Vagina (tissue), 2 donors: ENCODE results near the gene ACTL7A. TPM values are rescaled to one million over a fixed set of nuclear protein-coding genes. Genes with fewer than 3 reads are reported as not detected.

ENCODE experiments used
- DNase-seq, 2 donors: peaks; one replicate each; pipeline ENCODE4 v3.0.0-alpha.2; 2017; ENCODE audit errors: extremely low spot score in 2 of 2
- H3K27ac ChIP-seq: fragments of 200-600 bp; sonication (generic); one replicate; pipeline ENCODE4 v1.5.1; 2019
- H3K27me3 ChIP-seq: fragments of 200-600 bp; sonication (generic); one replicate; pipeline ENCODE4 v1.5.1; 2019
- H3K36me3 ChIP-seq, 2 donors: fragments of 200-600 bp; sonication (generic); one replicate each; pipeline ENCODE4 v1.5.1; 2017 to 2019
- H3K4me1 ChIP-seq: fragments of 200-600 bp; sonication (generic); one replicate; pipeline ENCODE4 v1.5.1; 2019
- H3K4me3 ChIP-seq, 2 donors: fragments of 200-600 bp; sonication (generic); 1 replicate in 1 of 2; 2 replicates in 1 of 2; pipeline ENCODE4 v1.5.1; 2016 to 2019
- H3K9me3 ChIP-seq: fragments of 200-600 bp; sonication (generic); one replicate; pipeline ENCODE4 v1.5.1; 2019
- POLR2A ChIP-seq, 2 donors: fragments of 450-650 bp; IDR thresholded peaks; one replicate each; pipeline ENCODE4 v1.6.1; 2017; ENCODE audit warnings: antibody characterized with exemption in 2 of 2, mild to moderate bottlenecking in 2 of 2, moderate library complexity in 2 of 2
- POLR2AphosphoS5 ChIP-seq, 2 donors: sonication (generic); formaldehyde crosslinking; IDR thresholded peaks; one replicate each; pipeline ENCODE4 v1.9.0; 2017; ENCODE audit warnings: antibody characterized with exemption in 2 of 2, mild to moderate bottlenecking in 2 of 2, low read depth in 1 of 2; ENCODE audit not compliant: insufficient read depth in 1 of 2
- intact Hi-C: fragments of 100-400 bp; cut with DNase I; formaldehyde crosslinking; loops from one replicate; pipeline ENCODE4 v1.15.1; 2023
- total RNA-seq: library from RNA; depleted of rRNA; stranded (reverse); fragments of >200 nt; gene quantifications from one replicate; pipeline ENCODE4 v1.2.3, GENCODE V29; 2016
- TF ChIP-seq, protein P1 (sequence below), 3 experiments: fragments of 450-650 bp in 2 of 3; fragments of 200-600 bp in 1 of 3; sonication (generic) in 1 of 3; IDR thresholded peaks; one replicate each; pipeline ENCODE4 v1.5.1; 2017 to 2019; ENCODE audit warnings: antibody characterized with exemption in 3 of 3, mild to moderate bottlenecking in 2 of 3, moderate library complexity in 2 of 3

ACTL7A gene
- total RNA-seq, 1 donor from 2014 or later: not detected

GRCh38 chr9:108877524-108877923 is 15.5 kb downstream of the ACTL7A start:
- intact Hi-C loops: no loop called here
- peaks cover 0 to 83% of the 10 kb centered on the region in 2 donors for H3K36me3 ChIP-seq

DNA sequence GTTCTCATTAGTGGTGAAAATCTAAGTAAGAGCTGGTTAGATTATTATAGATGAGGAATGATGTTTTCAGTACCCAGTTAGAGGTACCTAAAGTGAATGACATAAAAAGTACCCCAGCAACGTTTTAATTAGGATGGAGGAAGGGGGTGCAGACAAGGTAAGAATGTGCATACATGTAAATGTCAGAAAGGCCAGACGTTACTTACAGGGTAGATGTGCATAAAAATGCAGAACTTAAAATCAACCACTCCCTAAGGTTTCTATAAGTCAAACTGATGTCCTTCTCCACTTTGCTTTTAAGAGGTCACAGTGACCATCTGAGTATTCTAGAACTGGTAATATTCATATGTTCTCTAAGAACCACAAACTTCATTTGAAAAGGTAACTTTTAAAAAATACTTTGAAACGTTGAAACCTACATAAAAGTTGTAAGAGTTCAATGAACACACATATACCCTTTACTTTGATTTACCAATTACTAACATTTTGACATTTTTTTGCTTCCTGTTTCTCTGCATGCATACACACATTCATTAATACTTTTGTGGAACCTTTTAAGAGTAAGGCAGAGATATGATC is 18.8 kb downstream of the ACTL7A start:
- Histone ChIP-seq H3K36me3 (peaks cover 0 to 61% of the 10 kb centered on the region in 2 donors), H3K4me1 (no peaks in the 10 kb centered on the region), H3K27ac (no peak overlapping the region), H3K9me3 (no peaks in the 10 kb centered on the region), H3K4me3 (no peak overlapping the region), H3K27me3 (no peaks in the 10 kb centered on the region)
- no peak for DNase-seq
- TF ChIP-seq POLR2AphosphoS5 (IDR thresholded peaks at IDR 0.05; ENCODE audit: insufficient read depth in 1 of 2, low read depth in 1 of 2): no peak
- TF ChIP-seq, protein P1, sequence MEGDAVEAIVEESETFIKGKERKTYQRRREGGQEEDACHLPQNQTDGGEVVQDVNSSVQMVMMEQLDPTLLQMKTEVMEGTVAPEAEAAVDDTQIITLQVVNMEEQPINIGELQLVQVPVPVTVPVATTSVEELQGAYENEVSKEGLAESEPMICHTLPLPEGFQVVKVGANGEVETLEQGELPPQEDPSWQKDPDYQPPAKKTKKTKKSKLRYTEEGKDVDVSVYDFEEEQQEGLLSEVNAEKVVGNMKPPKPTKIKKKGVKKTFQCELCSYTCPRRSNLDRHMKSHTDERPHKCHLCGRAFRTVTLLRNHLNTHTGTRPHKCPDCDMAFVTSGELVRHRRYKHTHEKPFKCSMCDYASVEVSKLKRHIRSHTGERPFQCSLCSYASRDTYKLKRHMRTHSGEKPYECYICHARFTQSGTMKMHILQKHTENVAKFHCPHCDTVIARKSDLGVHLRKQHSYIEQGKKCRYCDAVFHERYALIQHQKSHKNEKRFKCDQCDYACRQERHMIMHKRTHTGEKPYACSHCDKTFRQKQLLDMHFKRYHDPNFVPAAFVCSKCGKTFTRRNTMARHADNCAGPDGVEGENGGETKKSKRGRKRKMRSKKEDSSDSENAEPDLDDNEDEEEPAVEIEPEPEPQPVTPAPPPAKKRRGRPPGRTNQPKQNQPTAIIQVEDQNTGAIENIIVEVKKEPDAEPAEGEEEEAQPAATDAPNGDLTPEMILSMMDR (IDR thresholded peaks at IDR 0.05): no peak
- TF ChIP-seq POLR2A (IDR thresholded peaks at IDR 0.05): no peak
- intact Hi-C loops: no loop called here

More at GRCh38 chr9:108877524-108877923, 15.5 kb downstream of the ACTL7A start:
- Histone ChIP-seq H3K9me3 (no peaks in the 10 kb centered on the region), H3K27ac (no peak overlapping the region), H3K4me3 (no peak overlapping the region), H3K27me3 (no peaks in the 10 kb centered on the region), H3K4me1 (no peaks in the 10 kb centered on the region)
- DNase-seq: no peak
- TF ChIP-seq POLR2A (IDR thresholded peaks at IDR 0.05) (no peak), POLR2AphosphoS5 (IDR thresholded peaks at IDR 0.05; ENCODE audit: insufficient read depth in 1 of 2, low read depth in 1 of 2) (no peak)
- TF ChIP-seq, protein P1 (IDR thresholded peaks at IDR 0.05): no peak

DNA sequence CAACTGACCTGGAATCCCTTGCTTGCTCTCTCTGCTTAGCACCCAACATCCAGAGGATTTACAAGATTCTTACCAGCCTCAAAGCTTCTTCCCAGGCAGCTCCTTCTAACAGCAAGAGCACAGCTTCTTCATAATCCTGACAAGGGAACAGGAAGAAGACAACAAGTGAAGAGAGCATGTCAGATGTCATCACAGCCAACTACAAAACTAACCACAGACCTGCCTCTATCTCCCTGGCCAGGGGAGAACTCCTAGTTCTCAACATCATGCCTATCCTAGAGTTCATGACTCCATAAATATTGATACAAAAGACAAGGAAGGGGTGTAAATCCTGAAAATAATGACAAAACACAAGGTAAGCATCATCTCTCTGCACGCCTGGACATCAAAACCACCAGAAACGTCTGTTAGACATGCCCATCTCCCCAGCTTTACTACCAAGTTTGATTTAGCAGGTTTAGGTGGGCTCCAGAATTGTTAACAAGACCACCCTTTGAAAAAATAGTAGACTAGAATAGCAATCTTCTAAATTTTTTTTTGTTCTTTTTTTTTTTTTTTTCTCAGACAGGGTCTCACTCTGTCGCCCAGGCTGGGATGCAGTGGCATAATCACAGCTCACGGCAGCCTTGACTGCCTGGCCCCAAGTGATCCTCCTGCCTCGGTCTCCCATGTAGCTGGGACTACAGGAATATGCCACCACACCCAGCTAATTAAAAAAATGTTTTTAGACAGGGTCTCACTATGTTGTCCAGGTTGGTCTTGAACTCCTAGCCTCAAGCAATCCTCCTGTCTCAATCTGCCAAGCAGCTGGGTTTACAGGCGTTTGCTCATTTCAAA is 20.2 kb downstream of the ACTL7A start:
- no peaks in the 10 kb centered on the region for H3K27me3 ChIP-seq
- no peak overlapping the region for H3K27ac ChIP-seq
- no peak overlapping the region for H3K4me3 ChIP-seq
- H3K36me3 ChIP-seq: peaks cover 0 to 46% of the 10 kb centered on the region in 2 donors
- no peak for DNase-seq
- intact Hi-C loops: no loop called here
- no peaks in the 10 kb centered on the region for H3K9me3 ChIP-seq
- H3K4me1 ChIP-seq: no peaks in the 10 kb centered on the region
- TF ChIP-seq POLR2A (IDR thresholded peaks at IDR 0.05) (no peak), POLR2AphosphoS5 (IDR thresholded peaks at IDR 0.05; ENCODE audit: insufficient read depth in 1 of 2, low read depth in 1 of 2) (no peak)
- TF ChIP-seq, protein P1 (IDR thresholded peaks at IDR 0.05): no peak

GRCh38 chr9:108883085-108883484 is 21.0 kb downstream of the ACTL7A start:
- intact Hi-C loops: no loop called here
- no peaks in the 10 kb centered on the region for H3K9me3 ChIP-seq
- H3K36me3 ChIP-seq: peaks cover 0 to 48% of the 10 kb centered on the region in 2 donors
- no peaks in the 10 kb centered on the region for H3K4me1 ChIP-seq
- no peak overlapping the region for H3K4me3 ChIP-seq
- TF ChIP-seq POLR2AphosphoS5 (IDR thresholded peaks at IDR 0.05; ENCODE audit: insufficient read depth in 1 of 2, low read depth in 1 of 2) (no peak), POLR2A (IDR thresholded peaks at IDR 0.05) (no peak)
- TF ChIP-seq, protein P1 (IDR thresholded peaks at IDR 0.05): no peak
- no peaks in the 10 kb centered on the region for H3K27me3 ChIP-seq
- DNase-seq: no peak
- no peak overlapping the region for H3K27ac ChIP-seq

DNA sequence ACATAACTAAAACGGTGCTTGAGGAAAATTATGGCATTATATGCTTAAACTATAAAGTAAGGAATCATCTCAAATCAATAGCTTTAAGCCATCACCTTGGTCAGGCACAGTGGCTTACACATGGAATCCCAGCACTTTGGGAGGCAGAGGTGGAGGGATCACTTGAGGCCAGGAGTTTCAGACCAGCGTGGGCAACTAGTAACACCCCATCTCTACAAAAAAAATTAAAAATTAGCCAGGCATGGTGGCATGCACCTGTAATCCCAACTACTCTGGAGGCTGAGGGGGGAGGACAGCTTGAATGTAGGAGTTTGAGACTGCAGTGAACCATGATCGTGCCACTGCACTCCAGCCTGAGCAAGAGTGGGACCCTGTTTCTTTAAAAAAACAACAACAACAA is 22.6 kb downstream of the ACTL7A start:
- H3K36me3 ChIP-seq: peaks cover 0 to 45% of the 10 kb centered on the region in 2 donors
- H3K9me3 ChIP-seq: no peaks in the 10 kb centered on the region
- no peaks in the 10 kb centered on the region for H3K4me1 ChIP-seq
- H3K27me3 ChIP-seq: no peaks in the 10 kb centered on the region
- DNase-seq: no peak
- intact Hi-C loops: no loop called here
- no peak overlapping the region for H3K4me3 ChIP-seq
- TF ChIP-seq POLR2AphosphoS5 (IDR thresholded peaks at IDR 0.05; ENCODE audit: insufficient read depth in 1 of 2, low read depth in 1 of 2) (no peak), POLR2A (IDR thresholded peaks at IDR 0.05) (no peak)
- TF ChIP-seq, protein P1 (IDR thresholded peaks at IDR 0.05): no peak
- no peak overlapping the region for H3K27ac ChIP-seq
